GM12875 (cell line): ENCODE measurements around the gene SLC16A3.

Experiments used
- H3K4me3 ChIP-seq: one replicate; pipeline ENCODE4 v1.5.1; 2011; ENCODE audit warnings: low read depth, low read length, control low read depth
- CTCF ChIP-seq: IDR thresholded peaks from 2 replicates; pipeline ENCODE4 v1.5.1; 2011; ENCODE audit warnings: low read depth, mild to moderate bottlenecking, control low read depth, inconsistent platforms, low read length, moderate library complexity, borderline replicate concordance; ENCODE audit not compliant: insufficient read depth

The SLC16A3 gene

GRCh38 chr17:82219753-82220709 is 8.8 kb upstream of the SLC16A3 start:
- TF ChIP-seq CTCF, result no peak
- H3K4me3 ChIP-seq, result no peak overlapping the region

- no peak for TF ChIP-seq CTCF
- no peak overlapping the region for H3K4me3 ChIP-seq
These were observed 7.4 kb upstream of the SLC16A3 start for GRCh38 chr17:82221341-82221902.

GRCh38 chr17:82222816-82223215 is 6.0 kb upstream of the SLC16A3 start:
- no peak overlapping the region for H3K4me3 ChIP-seq
- no peak for TF ChIP-seq CTCF

GRCh38 chr17:82223517-82223916 is 5.3 kb upstream of the SLC16A3 start:
- H3K4me3 ChIP-seq, result no peak overlapping the region
- no peak for TF ChIP-seq CTCF

GRCh38 chr17:82224666-82225065 is 4.2 kb upstream of the SLC16A3 start:
- TF ChIP-seq CTCF, result no peak
- H3K4me3 ChIP-seq, result no peak overlapping the region

- no peak for TF ChIP-seq CTCF
- H3K4me3 ChIP-seq, result no peak overlapping the region
These were observed 3.3 kb upstream of the SLC16A3 start for GRCh38 chr17:82225368-82226029.
